Upper lobe of left lung (tissue), 4 donors: ENCODE data around the gene DENND4B.

Source experiments
- EP300 ChIP-seq, 4 donors: sonication (generic); formaldehyde crosslinking; IDR thresholded peaks; one replicate each; pipeline ENCODE4 v1.5.1; 2017; ENCODE audit warnings: antibody characterized with exemption in 4 of 4, control low read depth in 2 of 4
- POLR2A ChIP-seq, 4 donors: fragments of 450-650 bp; IDR thresholded peaks; one replicate each; pipeline ENCODE4 v1.5.1; 2016 to 2017; ENCODE audit warnings: antibody characterized with exemption in 4 of 4, mild to moderate bottlenecking in 2 of 4
- POLR2AphosphoS5 ChIP-seq, 2 donors: sonication (generic); formaldehyde crosslinking; IDR thresholded peaks; one replicate each; pipeline ENCODE4 v1.5.1; 2017; ENCODE audit warnings: antibody characterized with exemption in 2 of 2
- TF ChIP-seq, protein P1 (sequence below), 6 experiments: fragments of 450-650 bp in 4 of 6; fragments of 200-600 bp in 2 of 6; sonication (generic) in 2 of 6; IDR thresholded peaks; one replicate each; pipeline ENCODE4 v1.5.1; 2016 to 2019; ENCODE audit warnings: antibody characterized with exemption in 6 of 6

- no peak for TF ChIP-seq POLR2A (IDR thresholded peaks at IDR 0.05)
- TF ChIP-seq, protein P1, sequence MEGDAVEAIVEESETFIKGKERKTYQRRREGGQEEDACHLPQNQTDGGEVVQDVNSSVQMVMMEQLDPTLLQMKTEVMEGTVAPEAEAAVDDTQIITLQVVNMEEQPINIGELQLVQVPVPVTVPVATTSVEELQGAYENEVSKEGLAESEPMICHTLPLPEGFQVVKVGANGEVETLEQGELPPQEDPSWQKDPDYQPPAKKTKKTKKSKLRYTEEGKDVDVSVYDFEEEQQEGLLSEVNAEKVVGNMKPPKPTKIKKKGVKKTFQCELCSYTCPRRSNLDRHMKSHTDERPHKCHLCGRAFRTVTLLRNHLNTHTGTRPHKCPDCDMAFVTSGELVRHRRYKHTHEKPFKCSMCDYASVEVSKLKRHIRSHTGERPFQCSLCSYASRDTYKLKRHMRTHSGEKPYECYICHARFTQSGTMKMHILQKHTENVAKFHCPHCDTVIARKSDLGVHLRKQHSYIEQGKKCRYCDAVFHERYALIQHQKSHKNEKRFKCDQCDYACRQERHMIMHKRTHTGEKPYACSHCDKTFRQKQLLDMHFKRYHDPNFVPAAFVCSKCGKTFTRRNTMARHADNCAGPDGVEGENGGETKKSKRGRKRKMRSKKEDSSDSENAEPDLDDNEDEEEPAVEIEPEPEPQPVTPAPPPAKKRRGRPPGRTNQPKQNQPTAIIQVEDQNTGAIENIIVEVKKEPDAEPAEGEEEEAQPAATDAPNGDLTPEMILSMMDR (IDR thresholded peaks at IDR 0.05) = no peak
- no peak for TF ChIP-seq POLR2AphosphoS5 (IDR thresholded peaks at IDR 0.05)
- no peak for TF ChIP-seq EP300 (IDR thresholded peaks at IDR 0.05)
Observed at GRCh38 chr1:153987621-153988020, 41.1 kb upstream of the DENND4B start.
